Neural cell (in vitro differentiated cells): ENCODE data around the gene GRPR. TPM values are rescaled to one million over a fixed set of nuclear protein-coding genes. Genes with fewer than 3 reads are reported as not detected.

Source experiments
- H2AFZ ChIP-seq: fragments of 200-600, 300-800 bp; sonication (generic), shearing (Covaris generic); 2 replicates; pipeline ENCODE4 v1.6.0; 2014; ENCODE audit warnings: low read depth, mild to moderate bottlenecking, antibody characterized with exemption, low read length, moderate library complexity
- H3F3A ChIP-seq: fragments of 200-600 bp; shearing (Covaris generic); 2 replicates; pipeline ENCODE4 v1.6.1; 2016; ENCODE audit warnings: mild to moderate bottlenecking, moderate library complexity, mixed read lengths, antibody characterized with exemption, low read length; ENCODE audit not compliant: insufficient read depth, poor library complexity, severe bottlenecking
- H3K27ac ChIP-seq: fragments of 200-600, 300-800 bp; sonication (generic), shearing (Covaris generic); 2 replicates; pipeline ENCODE4 v1.5.1; 2014; ENCODE audit warnings: mild to moderate bottlenecking, low read length, moderate library complexity
- H3K27me3 ChIP-seq: fragments of 300-800, 200-600 bp; sonication (generic), shearing (Covaris generic); 2 replicates; pipeline ENCODE4 v1.6.0; 2014; ENCODE audit warnings: mild to moderate bottlenecking, low read depth, low read length, moderate library complexity; ENCODE audit not compliant: insufficient read depth
- H3K36me3 ChIP-seq: fragments of 300-800, 200-600 bp; sonication (generic), shearing (Covaris generic); 2 replicates; pipeline ENCODE4 v1.5.1; 2014; ENCODE audit warnings: mild to moderate bottlenecking, antibody characterized with exemption, low read length, moderate library complexity; ENCODE audit not compliant: insufficient read depth
- H3K4me2 ChIP-seq: fragments of 300-800, 200-600 bp; sonication (generic), shearing (Covaris generic); 2 replicates; pipeline ENCODE4 v1.6.0; 2014; ENCODE audit warnings: mild to moderate bottlenecking, low read length
- H3K4me3 ChIP-seq: fragments of 300-800, 200-600 bp; sonication (generic), shearing (Covaris generic); 2 replicates; pipeline ENCODE4 v1.5.1; 2014; ENCODE audit warnings: mild to moderate bottlenecking, low read length, moderate library complexity
- H3K79me2 ChIP-seq: fragments of 200-600 bp; shearing (Covaris generic); replicated peaks from 2 replicates; pipeline ENCODE4 v1.6.0; 2014; ENCODE audit warnings: mild to moderate bottlenecking, low read length, moderate library complexity; ENCODE audit not compliant: insufficient read depth
- H3K9ac ChIP-seq: fragments of 300-800, 200-600 bp; sonication (generic), shearing (Covaris generic); 2 replicates; pipeline ENCODE4 v1.6.1; 2016; ENCODE audit warnings: mild to moderate bottlenecking, low read length, mixed read lengths
- H3K9me2 ChIP-seq: fragments of 200-600 bp; shearing (Covaris generic); 2 replicates; pipeline ENCODE4 v1.6.1; 2016; ENCODE audit warnings: mild to moderate bottlenecking, low read length, mixed read lengths; ENCODE audit not compliant: insufficient read depth
- H3K9me3 ChIP-seq: fragments of 200-600, 300-800 bp; sonication (generic), shearing (Covaris generic); 2 replicates; pipeline ENCODE4 v1.6.1; 2016; ENCODE audit warnings: mild to moderate bottlenecking, mixed run types, low read length, moderate library complexity, mixed read lengths
- H4K20me1 ChIP-seq: fragments of 200-600 bp; shearing (Covaris generic); 2 replicates; pipeline ENCODE4 v1.6.1; 2016; ENCODE audit warnings: mild to moderate bottlenecking, mixed run types; ENCODE audit not compliant: insufficient read depth
- CTCF ChIP-seq: fragments of 450-650 bp; IDR thresholded peaks from 2 replicates; pipeline ENCODE4 v1.5.1; 2014; ENCODE audit warnings: antibody characterized with exemption, mild to moderate bottlenecking, moderate library complexity; ENCODE audit not compliant: poor library complexity, severe bottlenecking
- EP300 ChIP-seq: fragments of 450-650 bp; conservative IDR thresholded peaks from 2 replicates; pipeline ENCODE4 v1.6.1; 2014; ENCODE audit warnings: antibody characterized with exemption, mild to moderate bottlenecking, moderate library complexity; ENCODE audit not compliant: poor library complexity, severe bottlenecking
- EZH2 ChIP-seq: fragments of 200-600, 300-800 bp; shearing (Covaris generic), sonication (generic); IDR thresholded peaks from 2 replicates; pipeline ENCODE4 v1.6.1; 2014; ENCODE audit warnings: antibody characterized with exemption, low read length, borderline replicate concordance, mild to moderate bottlenecking; ENCODE audit not compliant: insufficient read depth, poor library complexity, severe bottlenecking
- MXI1 ChIP-seq: fragments of 450-650 bp; conservative IDR thresholded peaks from 2 replicates; pipeline ENCODE4 v1.6.1; 2014; ENCODE audit warnings: antibody characterized with exemption, mild to moderate bottlenecking; ENCODE audit not compliant: poor library complexity, severe bottlenecking
- POLR2AphosphoS5 ChIP-seq: IDR thresholded peaks from 2 replicates; pipeline ENCODE4 v1.6.1; 2012
- RAD21 ChIP-seq: fragments of 450-650 bp; conservative IDR thresholded peaks from 2 replicates; pipeline ENCODE4 v1.6.1; 2014; ENCODE audit warnings: antibody characterized with exemption, mild to moderate bottlenecking, moderate library complexity
- REST ChIP-seq: IDR thresholded peaks from 2 replicates; pipeline ENCODE4 v1.6.1; 2012; ENCODE audit warnings: borderline replicate concordance
- SMC3 ChIP-seq: fragments of 450-650 bp; conservative IDR thresholded peaks from 2 replicates; pipeline ENCODE4 v1.6.1; 2014; ENCODE audit warnings: antibody characterized with exemption, mild to moderate bottlenecking, moderate library complexity; ENCODE audit not compliant: poor library complexity
- TAF1 ChIP-seq: IDR thresholded peaks from 2 replicates; pipeline ENCODE4 v1.6.1; 2012; ENCODE audit warnings: low read depth
- polyA plus RNA-seq: library from polyadenylated mRNA; depleted of rRNA; stranded (reverse); fragments of >200 nt; gene quantifications from 2 replicates; pipeline ENCODE4 v1.2.3, GENCODE V29; 2014

The GRPR gene
- polyA plus RNA-seq, 1 donor from 2014 or later, result not detected

- H2AFZ ChIP-seq, result no peak overlapping the region
- H3F3A ChIP-seq, result no peaks in the 10 kb centered on the region
- H3K9me2 ChIP-seq, result no peaks in the 10 kb centered on the region
- H3K9ac ChIP-seq, result no peak overlapping the region
- H3K36me3 ChIP-seq, result no peaks in the 10 kb centered on the region
- no peaks in the 10 kb centered on the region for H3K27me3 ChIP-seq
- H3K4me3 ChIP-seq, result no peak overlapping the region
- H3K27ac ChIP-seq, result no peak overlapping the region
- TF ChIP-seq POLR2AphosphoS5, result no peak
- TF ChIP-seq CTCF, result no peak
- no peak for TF ChIP-seq SMC3
- no peak for TF ChIP-seq REST
- no peak for TF ChIP-seq TAF1
- no peak for TF ChIP-seq EZH2
- no peak for TF ChIP-seq EP300
- TF ChIP-seq MXI1, result no peak
- no peak for TF ChIP-seq RAD21
- no peaks in the 10 kb centered on the region for H3K79me2 ChIP-seq
- H4K20me1 ChIP-seq, result no peaks in the 10 kb centered on the region
- no peaks in the 10 kb centered on the region for H3K9me3 ChIP-seq
- no peak overlapping the region for H3K4me2 ChIP-seq
Measured at GRCh38 chrX:16162391-16162790, 39.0 kb downstream of the GRPR start.

- no peak for TF ChIP-seq REST
- no peak for TF ChIP-seq RAD21
- TF ChIP-seq TAF1, result no peak
- TF ChIP-seq EZH2, result no peak
- TF ChIP-seq CTCF, result no peak
- TF ChIP-seq EP300, result no peak
- TF ChIP-seq SMC3, result no peak
- no peak for TF ChIP-seq POLR2AphosphoS5
- TF ChIP-seq MXI1, result no peak
- Histone ChIP-seq H3K4me2 (no peak overlapping the region), H3K9me2 (no peaks in the 10 kb centered on the region), H3K9ac (no peak overlapping the region), H3K79me2 (no peaks in the 10 kb centered on the region), H3K9me3 (no peaks in the 10 kb centered on the region), H3K4me3 (no peak overlapping the region), H3K27me3 (no peaks in the 10 kb centered on the region), H3K36me3 (no peaks in the 10 kb centered on the region), H3F3A (no peaks in the 10 kb centered on the region), H2AFZ (no peak overlapping the region), H3K27ac (no peak overlapping the region), H4K20me1 (no peaks in the 10 kb centered on the region)
Measured at GRCh38 chrX:16164748-16165147, 41.4 kb downstream of the GRPR start.
